Frontal cortex (tissue), 4 donors: Measurements from ENCODE around the gene ZNF341. TPM values are rescaled to one million over a fixed set of nuclear protein-coding genes. Genes with fewer than 3 reads are reported as not detected.

Experiments
- DNase-seq, 2 donors: peaks; one replicate each; pipeline ENCODE4 v3.0.0; 2012; ENCODE audit warnings: low spot score in 2 of 2
- FAIRE-seq: peaks from 2 replicates; lab custom pipeline; 2012; peaks lifted over from hg19 to GRCh38; lab: Jason Lieb, UNC
- total RNA-seq: library from RNA; depleted of rRNA; stranded (reverse); fragments of >200 nt; gene quantifications from one replicate; pipeline ENCODE4 v1.2.3, GENCODE V29; 2014
- donor health status: control.
- donor health status: control.
- donor health status: control.

ZNF341 gene
- total RNA-seq, 1 donor from 2014 or later = 2.4 TPM

DNA sequence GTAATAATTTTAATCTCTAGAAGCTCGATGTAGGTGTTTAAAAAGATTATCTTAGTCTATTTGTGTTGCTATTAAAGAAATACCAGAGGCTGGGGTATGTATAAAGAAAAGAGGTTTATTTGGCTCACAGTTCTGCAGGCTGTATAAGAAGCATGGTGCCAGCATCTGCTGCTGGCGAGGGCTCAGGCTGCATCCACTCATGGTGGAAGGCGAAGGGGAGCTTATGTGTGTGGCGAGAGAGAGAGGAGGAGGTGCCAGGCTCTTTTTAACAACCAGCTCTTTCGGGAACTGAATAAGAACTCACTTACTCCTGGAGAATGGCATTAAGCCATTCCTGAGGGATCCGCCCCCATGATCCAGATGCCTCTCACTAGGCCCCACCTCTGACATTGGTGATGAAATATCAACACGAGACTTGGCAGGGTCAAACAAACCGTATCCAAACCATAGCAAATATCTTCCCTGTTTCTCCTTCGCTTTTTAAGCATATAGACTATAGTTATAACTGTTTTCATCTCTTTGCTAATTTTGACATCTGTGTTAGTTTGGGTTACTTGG lies 103.9 kb downstream of the ZNF341 start:
- DNase-seq (no peak), FAIRE-seq (no peak)

GRCh38 chr20:33836277-33836676 lies 104.5 kb downstream of the ZNF341 start:
- no peak for FAIRE-seq

DNA sequence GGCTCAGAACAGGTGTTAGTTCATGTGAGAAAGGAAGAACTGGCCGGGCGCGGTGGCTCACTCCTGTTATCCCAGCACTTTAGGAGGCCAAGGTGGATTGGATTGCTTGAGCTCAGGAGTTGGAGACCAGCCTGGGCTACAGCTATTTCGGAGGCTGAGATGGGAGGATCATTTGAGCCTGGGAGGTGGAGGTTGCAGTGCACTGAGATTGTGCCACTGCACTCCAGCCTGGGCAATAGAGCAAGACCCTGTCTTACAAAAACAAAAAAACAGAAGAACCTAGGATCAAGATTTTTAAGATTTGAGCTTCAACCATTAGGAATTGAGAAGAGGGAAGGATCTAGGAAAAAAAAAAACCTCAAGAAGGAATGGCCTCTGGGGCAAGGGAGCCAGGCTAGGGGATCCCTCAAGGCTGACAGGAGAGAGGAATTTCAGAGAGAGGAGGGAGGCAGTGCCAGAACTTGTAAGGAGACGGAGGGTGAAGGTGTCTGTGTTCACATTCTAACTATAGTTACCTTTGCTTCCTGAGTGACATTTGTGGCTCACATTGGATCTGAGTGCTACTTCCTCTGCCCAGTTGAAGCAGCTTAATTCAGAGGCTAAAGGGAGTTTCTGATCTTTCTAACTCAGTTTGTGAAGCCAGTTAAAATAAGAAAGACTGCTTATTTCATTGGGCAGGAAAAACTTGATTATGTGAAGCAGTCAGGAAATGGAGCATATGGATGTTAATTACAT lies 105.5 kb downstream of the ZNF341 start:
- no peak for FAIRE-seq
- DNase-seq = no peak

More at GRCh38 chr20:33836277-33836676, 104.5 kb downstream of the ZNF341 start:
- no peak for DNase-seq

DNA sequence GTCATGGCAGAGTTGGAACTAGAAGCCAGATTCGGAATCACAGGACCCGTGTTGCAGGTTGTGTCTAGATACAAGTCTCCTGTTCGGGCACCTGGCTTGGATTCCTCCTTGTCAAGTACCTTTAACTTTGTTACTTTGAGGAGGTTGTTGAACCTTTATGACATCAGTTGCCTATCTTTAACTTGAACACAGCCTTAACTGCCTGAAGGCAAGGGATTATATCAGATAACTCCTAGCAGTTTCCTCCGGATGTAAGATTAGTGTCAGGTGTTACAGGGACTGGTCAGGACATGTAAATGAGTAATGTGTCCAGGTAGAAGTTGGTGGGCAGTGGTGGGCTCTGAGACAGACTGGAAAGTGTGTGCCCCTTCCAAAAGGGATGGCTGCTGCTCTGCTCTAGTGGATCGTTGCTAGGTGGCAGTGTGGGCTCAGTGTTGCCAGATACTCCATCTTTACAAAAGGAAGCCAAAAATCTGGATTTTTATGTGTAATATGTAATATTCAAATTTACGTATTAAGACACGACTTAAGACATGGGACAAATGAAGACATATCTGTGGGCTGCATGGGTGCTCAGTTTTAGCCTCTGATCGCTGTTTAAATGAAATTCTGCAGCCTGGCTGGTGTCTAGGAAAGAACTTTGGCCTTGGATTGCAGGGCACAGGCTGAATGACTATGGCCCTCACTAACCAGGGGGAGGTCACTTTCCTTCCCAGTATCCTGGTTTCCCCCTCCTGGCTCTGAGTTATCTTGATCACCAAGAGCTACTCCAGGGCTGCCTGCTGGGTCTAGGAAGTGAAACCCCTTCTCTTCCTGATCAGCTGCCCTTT lies 106.5 kb downstream of the ZNF341 start:
- DNase-seq = no peak
- no peak for FAIRE-seq

DNA sequence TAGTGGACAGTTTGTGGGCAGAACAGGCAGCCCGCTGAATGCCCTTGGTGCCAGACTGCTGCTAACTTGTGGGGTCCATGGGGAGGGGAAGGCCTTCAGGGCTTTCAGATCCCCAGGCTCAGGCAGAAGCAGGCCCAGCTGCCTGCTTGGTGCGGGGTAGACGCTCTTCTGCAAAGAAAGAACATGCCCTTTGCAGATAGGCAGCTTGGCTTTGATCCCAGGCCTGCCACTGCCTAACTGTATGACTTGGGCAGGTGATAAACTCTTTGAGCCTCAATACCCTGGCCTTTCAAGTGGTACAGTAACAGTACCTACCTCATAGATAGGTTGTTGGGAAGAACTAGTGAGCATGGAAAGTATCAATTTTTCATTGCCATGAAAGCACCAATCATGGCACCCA lies 107.8 kb downstream of the ZNF341 start:
- no peak for DNase-seq
- no peak for FAIRE-seq

DNA sequence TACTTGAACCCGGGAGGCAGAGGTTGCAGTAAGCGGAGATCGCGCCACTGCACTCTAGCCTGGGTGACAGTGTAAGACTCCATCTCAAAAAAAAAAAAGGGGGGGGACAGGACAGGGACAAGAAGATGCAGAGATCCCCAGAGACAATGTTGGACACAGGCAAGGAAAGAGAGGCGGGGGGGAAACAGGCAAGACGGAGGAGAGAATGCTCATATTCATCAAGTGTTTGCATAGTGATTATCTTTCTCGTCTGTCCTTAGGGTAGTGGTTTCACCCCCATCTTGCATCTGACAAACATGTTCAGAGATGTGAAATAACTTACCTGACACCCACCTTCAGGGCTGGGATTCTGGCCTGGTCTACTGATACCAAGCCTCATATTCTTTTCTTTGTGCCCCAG lies 108.4 kb downstream of the ZNF341 start:
- no peak for FAIRE-seq
- no peak for DNase-seq

GRCh38 chr20:33840759-33841435 lies 109.1 kb downstream of the ZNF341 start:
- no peak for FAIRE-seq
- DNase-seq = no peak

DNA sequence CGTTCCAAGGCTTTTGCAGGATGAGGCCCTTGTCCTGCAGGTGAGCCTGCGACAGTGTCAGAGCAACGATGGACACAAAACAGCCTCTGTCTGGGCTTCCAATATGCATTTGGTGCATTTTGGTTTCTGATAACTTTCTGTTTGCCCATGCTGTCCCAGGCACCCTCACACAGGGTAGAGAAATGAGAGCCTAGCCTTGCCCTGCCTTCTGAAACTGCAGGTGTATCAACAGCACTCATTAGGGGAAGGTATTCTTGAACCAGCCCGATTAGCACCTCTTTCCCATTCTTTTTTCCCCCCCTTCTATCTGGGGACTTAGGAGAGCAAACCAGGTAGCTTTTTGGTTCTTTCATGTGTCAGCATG lies 109.6 kb downstream of the ZNF341 start:
- FAIRE-seq = no peak
- no peak for DNase-seq

Other genes with a start within 250 kb of the ZNF341 start
- 24.9 TPM for gene CBFA2T2, start 241.9 kb upstream of the ZNF341 start, total RNA-seq
- 0.41 TPM for gene C20orf144, start 69.7 kb upstream of the ZNF341 start, total RNA-seq
- 0.82 TPM for gene ACTL10, start 65.1 kb upstream of the ZNF341 start, total RNA-seq
- 33.8 TPM for gene NECAB3, start 57.6 kb upstream of the ZNF341 start, total RNA-seq
- gene E2F1, start 45.6 kb upstream of the ZNF341 start, total RNA-seq = 2.4 TPM
- gene PXMP4, start 11.7 kb upstream of the ZNF341 start, total RNA-seq = 10.6 TPM
- 27.7 TPM for gene CHMP4B, start 79.4 kb downstream of the ZNF341 start, total RNA-seq